K562 (cell line): Measurements from ENCODE around the gene RABL6. TPM values are rescaled to one million over a fixed set of nuclear protein-coding genes. Genes with fewer than 3 reads are reported as not detected.

Experiments
- FOSL1 ChIP-seq: fragments of 200-800 bp; sonication (Bioruptor generic); conservative IDR thresholded peaks from 2 replicates; pipeline ENCODE4 v1.6.1; 2016; ENCODE audit warnings: missing genetic modification characterization, missing compliant biosample characterization
- FOXK2 ChIP-seq, 2 experiments: fragments of 450-650 bp; IDR thresholded peaks in 1 of 2; conservative IDR thresholded peaks in 1 of 2; 2 replicates each; pipeline ENCODE4 v1.6.1; 2016; ENCODE audit warnings: low read depth in 2 of 2, mild to moderate bottlenecking in 1 of 2
- GATA2 ChIP-seq: sonication (generic); formaldehyde crosslinking; IDR thresholded peaks from 2 replicates; pipeline ENCODE4 v1.4.0; 2020; ENCODE audit warnings: mild to moderate bottlenecking, missing genetic modification reagents
- HIVEP1 ChIP-seq: fragments of 250-450 bp; sonication (Bioruptor Pico); IDR thresholded peaks from 2 replicates; pipeline ENCODE4 v1.4.0; 2020; ENCODE audit warnings: mild to moderate bottlenecking
- HMGN3 ChIP-seq: IDR thresholded peaks from 2 replicates; pipeline ENCODE4 v1.6.1; 2011; ENCODE audit warnings: borderline replicate concordance, low read depth, mild to moderate bottlenecking, mixed read lengths, low read length; ENCODE audit not compliant: insufficient read length; ENCODE audit errors: extremely low read depth
- HOXB6 ChIP-seq: fragments of 250-450 bp; sonication (Bioruptor Pico); IDR thresholded peaks from 2 replicates; pipeline ENCODE4 v1.5.1; 2022; ENCODE audit warnings: mild to moderate bottlenecking, borderline replicate concordance
- LARP7 ChIP-seq: fragments of 450-650 bp; IDR thresholded peaks from 2 replicates; pipeline ENCODE4 v1.6.1; 2016
- MCM2 ChIP-seq: fragments of 450-650 bp; IDR thresholded peaks from 2 replicates; pipeline ENCODE4 v1.6.1; 2017; ENCODE audit warnings: low read depth, mild to moderate bottlenecking
- MTF1 ChIP-seq: fragments of 250-450 bp; sonication (Bioruptor Pico); IDR thresholded peaks from 2 replicates; pipeline ENCODE4 v1.9.0; 2021; ENCODE audit warnings: moderate library complexity, mild to moderate bottlenecking, inconsistent platforms, borderline replicate concordance
- NBN ChIP-seq: fragments of 450-650 bp; IDR thresholded peaks from 2 replicates; pipeline ENCODE4 v1.6.1; 2016; ENCODE audit warnings: low read depth, mild to moderate bottlenecking
- NFIC ChIP-seq: fragments of 450-650 bp; IDR thresholded peaks from 2 replicates; pipeline ENCODE4 v1.6.1; 2017; ENCODE audit warnings: mild to moderate bottlenecking, inconsistent platforms
- PTRF ChIP-seq: fragments of 450-650 bp; IDR thresholded peaks from 2 replicates; pipeline ENCODE4 v1.6.1; 2016; ENCODE audit warnings: mild to moderate bottlenecking, missing genetic modification characterization, missing compliant biosample characterization
- RBM22 ChIP-seq: fragments of 200-400 bp; formaldehyde crosslinking; IDR thresholded peaks from 2 replicates; pipeline ENCODE4 v1.6.1; 2018; ENCODE audit warnings: low read length, low read depth; ENCODE audit not compliant: poor library complexity, severe bottlenecking
- ZBTB1 ChIP-seq: sonication (generic); formaldehyde crosslinking; IDR thresholded peaks from 2 replicates; pipeline ENCODE4 v1.8.1; 2023; ENCODE audit warnings: missing genetic modification reagents, low read depth, mild to moderate bottlenecking, borderline replicate concordance
- ZBTB7A ChIP-seq: IDR thresholded peaks from 2 replicates; pipeline ENCODE4 v1.6.1; 2011; ENCODE audit warnings: low read depth, mild to moderate bottlenecking, low read length, moderate library complexity, borderline replicate concordance; ENCODE audit not compliant: control insufficient read depth
- ZFP1 ChIP-seq: fragments of 450-650 bp; formaldehyde crosslinking; IDR thresholded peaks from 2 replicates; pipeline ENCODE4 v1.4.0; 2020; ENCODE audit warnings: mild to moderate bottlenecking, mixed read lengths
- polyA plus RNA-seq, 8 experiments: library from polyadenylated mRNA; depleted of rRNA in 4 of 8; stranded (reverse) in 5 of 8; unstranded in 3 of 8; fragments of >200 nt; fragmentation: Nextera tagmentation in 2 of 8; fragmentation: Illumina TruSeq in 1 of 8; extraction: Ambion mirVana in 2 of 8; extraction: Trizol in 1 of 8; gene quantifications; 2 replicates each; pipeline versions ENCODE4 v1.2.1 to v1.2.3, GENCODE V29; 2011 to 2014; ENCODE audit warnings: inconsistent platforms in 1 of 8, missing spikeins in 1 of 8
- total RNA-seq, 7 experiments: library from RNA; depleted of rRNA in 6 of 7; stranded (reverse); fragments of >200 nt in 6 of 7; fragmentation: Illumina TruSeq in 2 of 7; extraction: Trizol in 2 of 7; gene quantifications; 2 replicates each; pipeline versions ENCODE4 v1.2.1 to v1.2.3, GENCODE V29; 2011 to 2021; ENCODE audit warnings: low replicate concordance in 1 of 7
- TF ChIP-seq, protein P1 (sequence below), 2 experiments: fragments of 450-650 bp; IDR thresholded peaks; 2 replicates each; pipeline ENCODE4 v1.6.1; 2016
- TF ChIP-seq, protein P2 (sequence below): sonication (generic); formaldehyde crosslinking; IDR thresholded peaks from 2 replicates; pipeline ENCODE4 v1.8.0; 2023; ENCODE audit warnings: mild to moderate bottlenecking, missing genetic modification reagents
- TF ChIP-seq, protein P3 (sequence below): fragments of 450-650 bp; formaldehyde crosslinking; IDR thresholded peaks from 2 replicates; pipeline ENCODE4 v1.4.0; 2020; ENCODE audit warnings: mild to moderate bottlenecking, moderate library complexity

The RABL6 gene
- total and polyA plus RNA-seq, 9 of the 15 experiments (the other 6 are each of a cell fraction or from before 2014, with no cell fraction given), result 5.6 to 181 (median 84.5) TPM

DNA sequence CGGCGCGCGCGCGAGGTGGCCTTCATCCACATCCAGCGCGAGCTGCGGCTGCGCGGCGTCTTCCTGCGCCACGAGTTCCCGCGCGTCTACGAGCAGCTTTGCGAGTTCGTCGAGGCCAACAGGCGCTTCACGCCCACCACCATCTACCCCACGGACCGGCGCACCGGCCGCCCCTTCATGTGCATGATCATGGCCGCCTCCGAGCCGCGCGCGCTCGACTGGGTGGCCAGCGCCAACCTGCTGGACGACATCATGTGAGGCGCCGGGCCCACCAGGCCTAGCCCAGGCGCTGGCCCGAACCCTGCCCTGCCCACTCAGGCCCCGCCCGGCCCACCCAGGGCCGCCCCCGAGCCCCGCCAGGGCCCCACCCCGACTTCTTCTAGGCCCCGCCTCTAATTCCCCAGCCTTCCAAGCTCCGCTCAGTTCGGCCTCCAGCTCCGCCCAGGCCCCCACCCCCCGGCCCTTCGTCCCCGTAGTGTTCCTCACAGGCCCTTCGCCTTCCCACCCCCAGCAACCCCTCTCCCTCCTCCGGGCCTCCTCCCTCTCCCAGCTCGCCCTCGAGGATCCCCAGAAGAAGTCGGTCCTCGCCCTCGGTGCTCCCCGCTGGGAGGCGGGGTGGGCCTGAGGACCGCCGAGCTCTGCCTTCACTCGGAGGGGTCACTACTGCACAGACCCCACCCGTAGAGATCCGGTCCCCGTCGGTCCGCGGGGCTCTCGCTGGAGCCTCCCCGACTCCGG lies 39.5 kb downstream of the RABL6 start (continued):
- TF ChIP-seq HMGN3 (peak; percentile 18), ZBTB7A (no peak), FOSL1 (no peak), ZBTB1 (no peak), HIVEP1 (CRISPR knock-in tag) (no peak), HOXB6 (CRISPR knock-in tag) (no peak), NBN (no peak), MCM2 (no peak), ZFP1 (CRISPR knock-in tag) (no peak), LARP7 (no peak), MTF1 (CRISPR knock-in tag) (no peak), NFIC (peak; percentile 85), GATA2 (no peak), RBM22 (peak; percentile 12), FOXK2 (conservative IDR thresholded peaks at IDR 0.05 in 1 of 2, IDR thresholded peaks at IDR 0.05 in 1 of 2; ENCODE audit: low read depth in 2 of 2) (no peak), PTRF (tag) (no peak)
- TF ChIP-seq, protein P1, sequence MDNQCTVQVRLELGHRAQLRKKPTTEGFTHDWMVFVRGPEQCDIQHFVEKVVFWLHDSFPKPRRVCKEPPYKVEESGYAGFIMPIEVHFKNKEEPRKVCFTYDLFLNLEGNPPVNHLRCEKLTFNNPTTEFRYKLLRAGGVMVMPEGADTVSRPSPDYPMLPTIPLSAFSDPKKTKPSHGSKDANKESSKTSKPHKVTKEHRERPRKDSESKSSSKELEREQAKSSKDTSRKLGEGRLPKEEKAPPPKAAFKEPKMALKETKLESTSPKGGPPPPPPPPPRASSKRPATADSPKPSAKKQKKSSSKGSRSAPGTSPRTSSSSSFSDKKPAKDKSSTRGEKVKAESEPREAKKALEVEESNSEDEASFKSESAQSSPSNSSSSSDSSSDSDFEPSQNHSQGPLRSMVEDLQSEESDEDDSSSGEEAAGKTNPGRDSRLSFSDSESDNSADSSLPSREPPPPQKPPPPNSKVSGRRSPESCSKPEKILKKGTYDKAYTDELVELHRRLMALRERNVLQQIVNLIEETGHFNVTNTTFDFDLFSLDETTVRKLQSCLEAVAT (IDR thresholded peaks at IDR 0.05), result no peak
- TF ChIP-seq, protein P2, sequence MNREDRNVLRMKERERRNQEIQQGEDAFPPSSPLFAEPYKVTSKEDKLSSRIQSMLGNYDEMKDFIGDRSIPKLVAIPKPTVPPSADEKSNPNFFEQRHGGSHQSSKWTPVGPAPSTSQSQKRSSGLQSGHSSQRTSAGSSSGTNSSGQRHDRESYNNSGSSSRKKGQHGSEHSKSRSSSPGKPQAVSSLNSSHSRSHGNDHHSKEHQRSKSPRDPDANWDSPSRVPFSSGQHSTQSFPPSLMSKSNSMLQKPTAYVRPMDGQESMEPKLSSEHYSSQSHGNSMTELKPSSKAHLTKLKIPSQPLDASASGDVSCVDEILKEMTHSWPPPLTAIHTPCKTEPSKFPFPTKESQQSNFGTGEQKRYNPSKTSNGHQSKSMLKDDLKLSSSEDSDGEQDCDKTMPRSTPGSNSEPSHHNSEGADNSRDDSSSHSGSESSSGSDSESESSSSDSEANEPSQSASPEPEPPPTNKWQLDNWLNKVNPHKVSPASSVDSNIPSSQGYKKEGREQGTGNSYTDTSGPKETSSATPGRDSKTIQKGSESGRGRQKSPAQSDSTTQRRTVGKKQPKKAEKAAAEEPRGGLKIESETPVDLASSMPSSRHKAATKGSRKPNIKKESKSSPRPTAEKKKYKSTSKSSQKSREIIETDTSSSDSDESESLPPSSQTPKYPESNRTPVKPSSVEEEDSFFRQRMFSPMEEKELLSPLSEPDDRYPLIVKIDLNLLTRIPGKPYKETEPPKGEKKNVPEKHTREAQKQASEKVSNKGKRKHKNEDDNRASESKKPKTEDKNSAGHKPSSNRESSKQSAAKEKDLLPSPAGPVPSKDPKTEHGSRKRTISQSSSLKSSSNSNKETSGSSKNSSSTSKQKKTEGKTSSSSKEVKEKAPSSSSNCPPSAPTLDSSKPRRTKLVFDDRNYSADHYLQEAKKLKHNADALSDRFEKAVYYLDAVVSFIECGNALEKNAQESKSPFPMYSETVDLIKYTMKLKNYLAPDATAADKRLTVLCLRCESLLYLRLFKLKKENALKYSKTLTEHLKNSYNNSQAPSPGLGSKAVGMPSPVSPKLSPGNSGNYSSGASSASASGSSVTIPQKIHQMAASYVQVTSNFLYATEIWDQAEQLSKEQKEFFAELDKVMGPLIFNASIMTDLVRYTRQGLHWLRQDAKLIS, result 0 out of 2 replicates have a peak, but pooled peaks have one; percentile 57
- TF ChIP-seq, protein P3, sequence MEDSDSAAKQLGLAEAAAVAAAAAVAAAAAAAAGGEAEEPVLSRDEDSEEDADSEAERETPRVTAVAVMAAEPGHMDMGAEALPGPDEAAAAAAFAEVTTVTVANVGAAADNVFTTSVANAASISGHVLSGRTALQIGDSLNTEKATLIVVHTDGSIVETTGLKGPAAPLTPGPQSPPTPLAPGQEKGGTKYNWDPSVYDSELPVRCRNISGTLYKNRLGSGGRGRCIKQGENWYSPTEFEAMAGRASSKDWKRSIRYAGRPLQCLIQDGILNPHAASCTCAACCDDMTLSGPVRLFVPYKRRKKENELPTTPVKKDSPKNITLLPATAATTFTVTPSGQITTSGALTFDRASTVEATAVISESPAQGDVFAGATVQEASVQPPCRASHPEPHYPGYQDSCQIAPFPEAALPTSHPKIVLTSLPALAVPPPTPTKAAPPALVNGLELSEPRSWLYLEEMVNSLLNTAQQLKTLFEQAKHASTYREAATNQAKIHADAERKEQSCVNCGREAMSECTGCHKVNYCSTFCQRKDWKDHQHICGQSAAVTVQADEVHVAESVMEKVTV (CRISPR knock-in tag), result no peak
